SW 1271 (cell line): ENCODE results near the gene AEBP1.
"Not testable (repeated sequence)": the region's sequence is repeated elsewhere in the genome, so short reads cannot be mapped to it uniquely, and the experiment has no call there.

Source experiments
- DNase-seq, 2 experiments: peaks; one replicate each; lab custom pipeline; 2025; lab: John Stamatoyannopoulos, UW

Gene AEBP1

DNA sequence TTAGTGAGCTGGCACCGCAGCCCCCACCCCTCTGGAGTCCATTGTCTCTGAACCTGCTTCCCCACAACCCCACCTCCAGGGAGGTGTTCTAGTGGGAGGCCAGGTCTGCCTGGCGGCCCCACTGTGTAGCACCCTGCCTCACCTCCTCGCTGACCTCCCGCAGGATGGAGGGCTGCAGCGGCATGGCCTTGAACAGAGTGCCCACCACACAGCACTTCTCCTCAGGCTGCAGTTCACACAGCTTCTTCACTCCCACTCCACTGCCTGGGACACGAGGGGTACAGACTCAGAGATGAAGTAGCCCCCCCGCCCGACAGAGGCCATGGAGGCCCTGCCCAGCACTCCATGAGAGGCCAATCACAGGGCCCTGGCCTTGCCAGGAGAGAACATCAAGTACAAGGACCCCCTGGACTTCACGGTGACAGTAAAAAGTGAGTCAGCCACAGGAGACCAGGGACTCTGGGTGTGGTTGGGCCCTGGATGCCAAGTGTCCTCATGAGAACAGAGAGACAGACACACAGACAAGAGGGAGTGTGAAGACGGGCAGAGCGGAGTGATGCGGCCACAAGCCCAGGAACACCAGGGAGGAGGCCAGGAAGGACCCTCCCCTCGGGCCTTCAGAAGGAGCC, 13.8 kb downstream of the AEBP1 start:
- no peak for DNase-seq

DNA sequence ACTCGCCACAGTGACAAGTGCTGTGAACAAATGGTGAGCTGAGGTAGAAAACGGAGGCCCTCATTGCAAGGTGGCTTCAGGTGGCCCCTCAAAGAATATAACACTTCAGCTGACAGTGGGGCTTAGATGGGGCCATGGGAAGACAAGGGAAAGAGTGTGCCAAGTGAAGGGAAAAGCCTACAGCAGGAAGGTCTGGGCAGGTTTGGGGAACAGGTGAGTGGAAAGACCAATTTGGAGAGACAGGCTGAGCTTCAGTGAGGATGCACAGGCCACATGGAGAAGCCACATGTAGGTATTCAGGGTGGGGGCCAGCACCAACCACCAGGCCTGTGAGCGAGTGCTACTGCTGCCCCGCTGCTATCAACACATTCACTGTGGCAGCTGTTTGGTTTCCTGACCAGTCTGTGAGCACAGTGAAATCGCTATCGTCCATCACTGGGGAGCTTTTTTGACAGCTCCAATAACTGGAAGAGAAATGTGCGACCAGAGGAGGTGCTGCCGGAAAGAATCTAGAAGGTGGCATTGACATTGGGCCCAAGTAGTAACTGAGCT, 15.8 kb downstream of the AEBP1 start:
- no peak for DNase-seq

DNA sequence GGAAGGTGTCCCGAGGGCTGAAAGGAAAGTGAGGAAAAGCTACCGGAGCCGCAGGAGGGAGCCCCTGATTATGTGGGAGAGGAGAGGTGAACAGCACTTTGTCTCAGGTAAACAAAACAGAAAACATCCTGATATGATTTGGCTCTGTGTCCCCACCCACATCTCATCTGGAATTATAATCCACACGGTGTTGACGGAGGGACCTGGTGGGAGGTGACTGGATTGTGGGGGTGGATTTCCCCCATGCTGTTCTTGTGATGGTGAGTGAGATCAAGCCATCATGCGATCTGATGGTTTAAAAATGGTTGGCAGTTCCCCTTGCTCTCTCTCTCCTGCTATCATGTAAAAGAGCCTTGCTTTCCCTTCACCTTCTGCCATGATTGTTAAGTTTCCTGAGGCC, 16.2 kb downstream of the AEBP1 start:
- DNase-seq, result no peak

DNA sequence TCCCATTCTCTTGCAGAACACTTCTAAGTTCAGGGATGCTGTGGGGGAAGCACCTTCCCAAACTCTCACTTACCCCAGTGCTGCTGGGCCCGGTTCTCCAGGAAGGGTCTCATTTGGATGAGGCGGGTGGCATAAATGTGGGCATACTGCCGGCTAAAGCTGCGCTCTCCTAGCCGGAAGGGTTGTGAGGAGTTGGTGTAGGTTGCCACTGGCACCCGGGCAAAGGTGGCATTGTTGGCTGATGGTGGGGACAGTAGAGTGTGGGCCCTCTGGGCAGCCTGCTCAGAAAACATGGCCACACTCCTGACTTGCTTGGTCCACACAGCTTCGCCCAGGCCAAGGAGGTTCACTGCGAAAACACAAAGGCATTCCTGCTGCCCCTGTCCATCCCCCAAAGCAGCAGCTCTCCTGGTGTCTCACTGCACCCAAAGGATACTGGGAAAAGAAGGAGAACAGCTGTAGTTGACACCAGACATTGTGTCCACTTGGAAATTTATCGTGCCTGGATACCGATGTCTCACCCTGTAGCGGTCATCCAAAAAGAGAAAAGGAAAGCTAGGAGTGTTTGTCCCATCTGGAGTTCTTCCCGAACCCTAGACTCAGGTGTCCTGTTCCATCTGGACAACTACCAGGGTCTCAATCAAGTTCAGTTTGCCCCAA, 17.7 kb downstream of the AEBP1 start:
- no peak for DNase-seq

DNA sequence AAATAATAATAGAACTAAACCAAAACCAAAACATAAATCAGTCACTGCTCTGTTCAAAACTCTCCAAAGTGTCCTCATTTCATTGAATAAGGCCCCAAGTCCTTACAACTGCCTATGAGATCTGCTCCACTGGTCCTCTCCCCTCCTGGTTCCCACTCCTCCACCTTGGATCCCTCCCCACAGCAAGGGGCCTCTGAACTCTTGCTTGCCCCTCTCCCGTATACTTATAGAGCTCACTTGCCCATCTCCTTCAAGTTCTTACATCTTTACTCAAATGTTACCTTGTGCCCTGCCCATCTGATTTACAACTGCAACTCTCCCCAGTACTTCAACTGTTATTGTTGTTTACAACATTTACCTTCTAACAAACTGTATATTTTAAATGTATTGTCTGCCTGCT, 18.4 kb downstream of the AEBP1 start:
- DNase-seq, result no peak

DNA sequence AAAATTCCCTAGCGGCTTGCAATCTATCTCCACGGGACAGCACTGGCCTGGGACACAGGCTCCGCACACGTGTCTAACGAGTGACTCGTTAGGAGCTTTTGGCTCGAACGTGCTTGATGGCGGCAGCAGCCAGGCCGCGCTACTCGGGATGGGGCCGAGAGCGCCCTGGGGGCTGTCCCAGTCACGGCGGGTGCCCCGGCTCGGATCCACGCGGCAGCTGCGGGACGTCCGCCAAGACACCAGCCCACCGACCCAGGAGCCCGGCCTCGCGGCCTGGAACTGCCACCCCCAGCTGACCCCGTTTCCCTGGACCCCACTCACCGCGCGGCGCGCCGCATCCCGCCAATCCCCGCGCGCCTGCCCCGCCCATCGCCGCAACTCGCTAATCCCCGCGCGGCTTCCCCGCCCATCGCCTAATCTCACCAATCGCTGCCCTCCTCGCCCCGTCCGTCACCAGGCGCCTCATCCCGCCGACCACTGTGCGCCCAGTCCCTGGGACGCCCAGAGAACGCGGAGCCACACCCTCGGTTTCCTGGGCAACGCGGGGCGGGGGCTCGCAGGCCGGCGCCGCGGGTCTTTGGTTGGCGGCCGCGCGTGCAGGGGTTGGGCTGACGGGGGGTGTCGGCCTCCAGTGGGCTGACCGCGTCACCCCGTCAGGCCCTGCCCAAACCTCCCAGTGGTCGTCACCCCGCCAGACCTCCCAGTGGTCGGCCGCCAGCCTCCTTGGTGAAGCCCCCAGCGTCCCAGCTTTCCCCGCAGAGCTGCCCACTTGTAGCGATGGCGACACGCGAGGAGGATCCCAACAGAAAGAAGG, 19.3 kb downstream of the AEBP1 start, which contains the start of gene POLD2:
TSS of gene POLD2 (minus strand) at position 359 of the 814 bp plus-strand sequence. CDS start 1,495 bp downstream, outside the sequence.
- DNase-seq, result peak; percentile 91 to 95

DNA sequence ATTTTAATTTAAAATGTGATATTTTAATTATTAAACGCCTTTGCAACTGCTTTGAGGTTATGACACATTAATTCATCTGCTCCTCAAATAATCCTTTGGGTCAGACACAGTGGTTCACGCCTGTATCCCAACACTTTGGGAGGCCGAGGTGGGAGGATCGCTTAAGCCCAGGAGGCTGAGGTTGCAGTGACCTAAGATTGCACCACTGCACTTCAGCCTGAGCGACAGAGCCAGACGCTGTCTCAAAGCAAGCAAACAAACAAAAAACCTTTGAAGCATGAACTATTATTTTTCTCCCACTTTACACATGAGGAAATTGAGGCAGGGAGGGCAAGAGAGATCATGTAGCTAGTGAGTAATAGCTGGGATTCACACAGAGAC, 20.7 kb downstream of the AEBP1 start:
- no peak for DNase-seq

DNA sequence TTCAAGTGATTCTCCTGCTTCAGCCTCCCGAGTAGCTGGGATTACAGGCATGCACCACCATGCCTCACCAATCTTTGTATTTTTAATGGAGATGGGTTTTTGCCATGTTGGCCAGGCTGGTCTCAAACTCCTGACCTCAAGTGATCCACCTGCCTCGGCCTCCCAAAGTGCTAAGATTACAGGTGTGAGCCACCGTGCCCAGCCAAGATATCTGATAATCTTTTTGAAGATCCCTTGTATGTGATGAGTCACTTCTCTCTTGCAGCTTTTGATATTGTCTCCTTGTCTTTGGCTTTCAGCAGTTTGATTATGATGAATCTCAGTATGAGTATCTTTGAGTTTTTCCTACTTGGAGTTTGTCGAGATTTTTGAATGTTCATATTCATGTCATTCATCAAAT, 22.4 kb downstream of the AEBP1 start:
- DNase-seq, result not testable (repeated sequence)

DNA sequence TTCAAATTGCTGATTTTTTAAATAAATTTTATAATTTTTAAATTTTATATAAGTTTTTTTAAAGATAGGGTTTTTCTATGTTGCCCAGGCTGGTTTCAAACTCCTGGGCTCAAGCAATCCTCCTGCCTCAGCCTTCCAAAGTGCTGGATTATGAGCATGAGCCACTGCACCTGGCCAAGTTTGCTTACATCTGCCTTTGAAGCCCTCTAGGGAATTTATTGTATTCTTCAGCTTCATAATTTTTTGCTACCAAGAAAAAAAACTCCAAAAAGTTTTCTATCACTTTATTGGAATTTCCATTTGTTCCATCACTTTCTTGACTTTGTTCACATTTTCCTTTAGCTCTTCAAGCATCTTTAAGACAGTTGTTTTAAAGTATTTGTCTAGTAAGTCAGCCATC, 23.0 kb downstream of the AEBP1 start:
- no peak for DNase-seq

DNA sequence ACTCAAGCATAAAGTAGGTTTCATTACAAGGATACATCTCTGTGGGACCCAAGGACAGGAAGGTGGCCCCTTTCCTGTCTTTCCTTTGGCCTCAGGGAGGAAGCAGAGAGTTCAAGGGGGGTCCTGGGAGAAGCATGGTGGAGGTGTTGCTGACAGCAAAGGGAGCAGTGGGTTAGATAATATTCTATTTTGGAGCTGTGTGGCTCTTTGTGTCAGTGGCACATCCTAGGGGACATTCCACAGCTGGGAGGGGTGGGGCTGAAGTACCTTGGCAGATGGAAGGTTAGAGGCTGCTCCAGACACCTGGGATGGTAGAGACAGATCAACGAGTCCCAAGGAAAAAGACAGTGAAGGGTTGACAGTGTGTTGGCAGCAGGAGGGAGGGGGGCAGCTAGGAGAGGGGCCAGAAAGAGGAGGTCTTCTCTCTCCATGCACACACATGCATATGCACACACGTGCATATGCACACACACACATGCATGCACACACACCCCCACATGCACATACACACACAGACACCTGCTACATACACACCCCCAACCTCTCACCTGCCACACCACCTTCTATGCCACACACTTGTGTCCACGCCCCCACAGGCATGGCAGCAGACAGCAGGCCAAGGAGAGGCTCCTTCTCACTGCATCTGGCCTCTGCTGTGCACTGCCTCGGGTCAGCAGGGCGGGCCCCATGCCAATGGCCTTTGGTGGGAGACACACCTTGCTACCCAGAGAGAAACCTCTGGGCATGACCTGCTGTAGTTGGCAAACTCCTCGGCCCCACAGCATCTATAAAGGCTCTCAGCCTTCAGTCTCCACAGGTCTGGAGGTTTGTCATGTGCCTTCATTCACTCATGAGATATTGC, 24.8 kb downstream of the AEBP1 start:
- DNase-seq, result no peak

DNA sequence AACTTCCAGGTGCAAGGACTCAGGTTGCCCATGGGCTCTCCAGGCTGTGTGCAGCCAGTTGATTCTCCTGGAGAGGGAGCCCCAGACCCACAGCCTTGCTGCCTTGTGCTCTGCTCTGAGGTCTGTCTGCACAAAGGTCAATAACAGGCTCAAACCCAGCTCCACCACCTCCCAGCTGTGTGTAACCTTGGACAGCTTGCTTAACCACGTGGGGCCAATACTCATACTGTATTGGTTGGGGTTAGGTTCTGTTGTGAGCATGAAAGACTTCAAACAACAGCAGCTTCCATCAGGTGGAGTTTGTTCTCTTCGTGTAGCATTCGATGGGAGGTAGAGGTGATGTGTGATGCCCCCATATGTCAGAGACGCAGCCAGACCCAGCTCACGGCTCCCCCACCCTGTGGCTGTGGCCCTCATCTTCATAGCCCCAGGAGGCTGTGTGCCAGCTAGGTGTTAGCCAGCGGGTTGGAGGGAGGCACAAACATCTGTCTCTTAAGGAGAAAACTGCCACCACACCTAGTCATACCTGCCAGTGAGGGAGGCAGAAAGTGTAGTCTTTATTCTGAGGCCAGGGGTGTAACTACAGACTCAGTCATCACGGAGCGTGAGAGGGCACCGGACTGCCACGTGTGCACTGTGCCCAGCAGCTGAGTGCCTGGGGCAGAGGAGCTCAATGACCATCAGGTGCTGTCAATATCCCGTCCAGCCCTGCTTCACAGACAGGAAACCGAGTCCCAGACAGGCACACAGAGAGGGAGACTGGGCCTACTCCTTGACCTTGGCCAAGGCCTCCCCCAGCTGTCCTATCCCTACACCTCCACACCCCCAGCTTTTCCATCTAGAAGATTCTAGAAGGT, 27.3 kb downstream of the AEBP1 start:
- DNase-seq, result no peak

DNA sequence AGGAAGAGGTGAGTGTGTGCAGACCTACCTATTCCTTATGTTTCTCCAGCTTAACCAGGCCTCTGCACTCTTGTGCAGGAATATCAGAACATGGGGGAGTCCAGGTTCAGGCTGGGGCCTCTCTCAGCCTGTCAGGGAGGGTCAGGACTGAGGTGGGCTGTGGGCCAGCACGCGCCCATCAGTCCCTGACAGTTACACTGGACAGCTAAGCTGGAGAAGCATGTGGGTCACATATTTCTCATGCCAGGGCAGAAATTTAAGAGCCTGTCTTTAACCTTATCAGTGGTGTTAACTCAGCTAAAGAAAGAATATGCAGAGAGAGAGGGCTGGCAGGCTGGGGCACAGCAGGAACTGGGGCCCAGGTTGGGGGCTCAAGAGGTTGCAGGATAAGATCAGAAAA, 27.9 kb downstream of the AEBP1 start:
- DNase-seq, result no peak

DNA sequence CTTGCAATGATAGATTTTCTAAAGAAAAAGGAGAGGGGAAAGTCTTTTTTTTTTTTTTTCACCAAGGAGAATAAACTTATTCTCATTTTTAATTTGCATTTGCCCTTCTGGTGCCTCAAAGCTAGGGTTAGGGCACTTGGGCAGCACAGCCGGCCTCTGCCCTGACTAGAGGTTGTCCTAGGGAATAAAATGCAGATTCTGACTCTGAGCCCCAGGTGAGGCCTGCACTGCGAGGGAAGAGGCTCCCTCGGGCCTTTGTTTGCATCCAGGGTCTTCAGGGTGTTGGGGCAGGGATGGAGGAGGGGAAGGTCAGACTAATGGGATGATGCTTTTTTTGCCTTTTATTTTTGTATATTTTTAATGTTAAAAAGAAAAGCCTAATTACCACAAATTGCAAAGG, 29.1 kb downstream of the AEBP1 start:
- no peak for DNase-seq

DNA sequence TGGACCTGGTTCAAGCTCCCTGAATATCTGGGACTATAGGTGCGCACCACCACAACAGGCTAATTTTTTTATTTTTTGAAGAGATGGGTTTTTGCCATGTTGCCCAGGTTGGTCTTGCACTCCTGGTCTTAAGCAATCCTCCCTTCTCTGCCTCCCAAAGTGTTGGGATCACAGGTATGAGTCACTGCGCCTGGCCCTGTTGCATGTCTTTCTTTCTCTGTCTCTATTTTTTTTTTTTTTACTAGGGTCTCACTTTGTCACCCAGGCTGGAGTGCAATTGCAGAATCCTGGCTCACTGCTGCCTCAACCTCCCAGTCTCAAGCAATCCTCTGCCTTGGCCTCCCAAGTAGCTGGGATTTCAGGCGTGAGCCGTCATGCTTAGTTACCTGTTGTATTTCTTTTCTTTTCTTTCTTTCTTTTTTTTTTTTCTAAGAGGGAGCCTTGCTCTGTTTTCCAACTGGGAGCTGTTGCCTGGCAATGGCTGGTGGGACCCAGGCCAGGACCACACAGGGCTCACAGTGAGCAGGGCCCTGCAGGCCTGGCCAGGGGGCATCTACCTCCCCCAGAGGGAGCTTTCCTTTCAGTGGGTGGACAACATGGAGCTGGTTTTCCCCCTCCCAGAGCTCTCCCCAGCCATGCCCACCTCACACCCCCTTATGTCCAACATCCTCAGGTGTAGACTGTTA, 30.9 kb downstream of the AEBP1 start:
- DNase-seq, result no peak

DNA sequence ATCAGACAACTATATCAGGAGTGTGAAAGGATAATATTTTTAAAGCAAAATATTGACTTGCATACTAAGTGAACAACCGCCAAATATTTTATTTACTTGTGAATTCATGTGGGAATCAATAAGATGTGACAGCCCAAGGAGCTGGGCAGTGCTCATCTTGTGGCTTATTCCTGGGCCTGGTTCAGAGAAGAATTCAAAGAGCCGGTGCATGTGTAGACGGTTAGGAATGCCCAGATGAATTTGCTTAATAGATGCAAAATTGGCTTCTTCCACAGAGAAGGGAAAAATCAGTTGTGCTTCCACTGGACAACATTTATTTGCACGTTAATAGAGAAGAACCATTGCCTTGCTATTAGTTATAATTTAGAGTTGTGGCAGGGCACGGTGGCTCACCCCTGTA, 32.6 kb downstream of the AEBP1 start:
- no peak for DNase-seq

DNA sequence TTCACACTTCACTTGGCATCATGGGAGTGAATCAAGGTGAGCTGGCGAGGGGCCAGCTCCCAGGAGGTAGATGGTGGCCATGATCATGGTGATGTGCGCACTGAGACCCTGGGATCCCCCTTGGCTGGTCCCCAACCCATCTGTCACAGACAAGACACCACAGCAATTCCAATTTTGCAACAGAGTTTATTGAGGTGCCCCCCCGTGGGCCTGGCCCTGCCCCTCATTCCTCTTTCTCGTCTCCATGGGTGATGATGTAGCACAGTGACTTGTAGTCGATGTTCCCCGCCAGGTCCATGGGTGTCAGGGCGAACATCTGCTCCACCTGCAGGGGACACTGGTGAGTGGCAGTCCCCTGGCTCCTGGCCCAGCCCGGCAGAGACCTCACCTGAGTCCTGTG, 34.6 kb downstream of the AEBP1 start:
- no peak for DNase-seq

DNA sequence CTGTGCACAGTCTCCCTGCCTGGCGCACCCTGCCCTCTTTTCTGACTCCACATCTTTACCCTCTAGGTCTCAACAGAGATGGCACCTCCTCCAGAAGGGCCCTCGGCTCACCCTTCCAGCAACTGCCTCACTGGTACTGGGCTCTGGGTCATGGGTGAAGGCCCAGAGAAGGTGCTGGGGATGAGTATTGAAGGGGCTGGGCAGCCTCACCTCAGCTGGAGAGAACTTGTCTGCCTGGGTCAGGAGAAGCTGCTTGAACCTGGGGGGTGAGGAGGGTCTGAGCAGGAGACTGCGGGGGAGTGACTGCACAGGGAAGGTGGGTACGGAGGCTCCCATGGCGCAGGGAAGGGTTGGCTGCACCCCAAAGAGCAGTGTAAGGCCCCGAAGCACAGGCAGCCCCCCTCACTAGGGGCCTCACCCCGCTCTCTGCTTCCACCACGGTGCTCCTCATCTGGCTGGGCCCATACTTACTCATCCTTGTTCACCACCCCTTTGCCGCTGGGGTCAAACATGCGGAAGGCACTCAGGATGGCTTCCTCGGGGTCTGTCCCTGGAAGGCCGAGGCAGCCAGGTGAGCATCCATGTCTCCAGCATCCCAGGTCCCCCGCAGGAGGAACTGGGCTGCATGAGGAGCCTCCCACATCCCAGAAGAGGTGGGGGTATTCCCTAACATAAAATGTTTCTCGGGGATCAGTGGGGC, 35.3 kb downstream of the AEBP1 start:
- no peak for DNase-seq

DNA sequence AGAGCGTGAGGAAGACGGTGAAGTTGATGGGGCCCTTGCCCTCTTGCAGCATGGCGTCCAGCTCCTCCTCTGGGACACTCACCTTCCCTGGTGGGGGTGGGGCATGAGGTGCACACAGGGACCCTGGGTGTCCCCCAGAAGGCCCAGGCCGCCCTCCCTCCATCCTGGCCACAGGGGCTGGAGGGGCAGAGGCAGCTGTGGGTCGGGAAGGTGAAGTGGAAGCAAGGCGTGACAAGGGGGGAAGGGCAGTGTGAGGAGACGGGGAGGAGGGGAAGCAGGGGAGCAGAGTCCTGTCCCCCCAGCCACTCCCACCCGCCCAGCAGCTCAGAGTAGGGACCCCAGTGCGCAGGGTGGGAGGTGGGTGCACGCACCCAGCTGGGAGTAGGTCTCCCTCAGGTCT, 36.2 kb downstream of the AEBP1 start:
- DNase-seq, result no peak

DNA sequence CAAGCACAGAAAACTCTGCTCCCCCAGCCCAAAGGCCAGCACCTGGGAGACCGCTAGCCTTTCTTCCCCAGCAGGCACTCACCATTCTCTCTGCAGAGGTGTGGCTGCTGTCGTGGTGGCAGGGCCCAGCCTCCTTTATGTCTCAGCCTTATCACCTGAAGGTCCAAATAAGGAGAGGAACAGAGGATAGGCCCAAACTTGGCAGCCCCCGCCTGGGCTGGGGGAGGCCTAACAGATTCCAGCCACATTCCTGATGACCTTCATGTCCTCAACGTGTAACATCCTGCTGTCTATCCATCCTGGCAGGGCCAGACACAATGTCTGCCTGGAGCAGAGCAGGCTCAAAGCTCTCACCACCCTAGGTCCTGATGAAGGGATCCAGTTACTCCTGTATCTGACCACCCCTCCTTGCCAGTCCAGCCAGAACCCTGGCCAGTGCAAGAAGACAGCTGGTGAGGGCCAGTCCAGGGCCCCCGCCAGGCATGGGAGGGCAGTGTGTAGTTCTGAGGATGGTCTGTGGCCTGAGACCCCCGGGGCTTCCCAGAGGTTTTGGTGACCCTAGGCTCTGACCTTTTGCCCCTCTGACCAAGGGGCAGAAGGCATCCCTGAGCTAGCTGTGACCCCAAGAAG, 37.2 kb downstream of the AEBP1 start, which contains the start of gene MYL7:
TSS of gene MYL7 (minus strand) at position 112 of the 630 bp plus-strand sequence. CDS start at position 85, 27 bp downstream.
- no peak for DNase-seq
